Measurements from ENCODE around the gene RPS6KC1. TPM values are rescaled to one million over a fixed set of nuclear protein-coding genes. Genes with fewer than 3 reads are reported as not detected.

RPS6KC1 gene
- total and polyA plus RNA-seq, 2 of the 4 experiments (the other 2 are of a cell fraction), result 7.9 to 23.7 TPM

DNA sequence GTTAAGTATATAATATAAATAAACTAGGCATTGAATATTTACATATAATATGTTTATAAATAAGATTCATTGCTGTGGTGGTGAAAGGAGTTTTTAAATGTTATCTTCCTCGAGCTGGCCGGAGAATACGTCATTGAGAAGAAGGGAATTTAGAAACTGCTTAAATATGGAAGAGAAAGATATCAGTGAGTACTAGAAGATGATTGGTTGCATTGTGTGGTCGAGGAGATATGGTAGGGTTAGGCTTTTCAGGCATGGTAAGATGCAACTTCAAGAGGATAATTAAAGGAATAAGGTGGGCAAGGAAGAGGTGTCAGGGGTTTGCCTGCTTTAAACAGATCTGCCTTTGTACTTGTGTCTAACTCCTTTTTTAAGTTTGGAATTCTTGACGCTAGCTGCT, 73.5 kb downstream of the RPS6KC1 start:
- H3K4me2 ChIP-seq (ENCODE audit: low read depth, low read length), result no peak overlapping the region
- H2BK120ac ChIP-seq (ENCODE audit: low read depth, low read length), result no peak overlapping the region
- ChIA-PET CTCF (no interaction called here), POLR2A (ENCODE audit: unreplicated experiment) (no interaction called here)
- H4K5ac ChIP-seq (ENCODE audit: low read depth, low read length), result no peak overlapping the region
- H3K4ac ChIP-seq (ENCODE audit: low read depth, low read length), result no peak overlapping the region
- H3K27me3 ChIP-seq (ENCODE audit: control insufficient read depth, insufficient read depth, low read length), result no peaks in the 10 kb centered on the region
- H3K56ac ChIP-seq (ENCODE audit: extremely low read depth, insufficient read depth, low read length), result no peak overlapping the region
- TF ChIP-seq SMC3 (IDR thresholded peaks at IDR 0.05; ENCODE audit: low read depth, low read length) (no peak), NFE2L2 (IDR thresholded peaks at IDR 0.05; ENCODE audit: low read depth, low read length) (no peak), RFX5 (IDR thresholded peaks at IDR 0.05; ENCODE audit: low read depth, low read length) (no peak), MAZ (IDR thresholded peaks at IDR 0.05; ENCODE audit: borderline replicate concordance, low read depth, low read length) (no peak), MXI1 (IDR thresholded peaks at IDR 0.05; ENCODE audit: borderline replicate concordance, low read depth, low read length) (no peak), POLR2A (IDR thresholded peaks at IDR 0.05; ENCODE audit: low read depth, low read length) (no peak), RCOR1 (IDR thresholded peaks at IDR 0.05; ENCODE audit: insufficient replicate concordance, low read length) (no peak), CEBPB (IDR thresholded peaks at IDR 0.05; ENCODE audit: low read depth, low read length) (no peak), BHLHE40 (IDR thresholded peaks at IDR 0.05; ENCODE audit: low read depth, low read length) (no peak), RAD21 (IDR thresholded peaks at IDR 0.05; ENCODE audit: low read length) (no peak), CHD1 (IDR thresholded peaks at IDR 0.05; ENCODE audit: low read depth, low read length) (no peak), FOS (IDR thresholded peaks at IDR 0.05; ENCODE audit: low read depth, low read length) (no peak), MAFK (IDR thresholded peaks at IDR 0.05; ENCODE audit: low read depth, low read length) (no peak)
- TF ChIP-seq, protein P1, sequence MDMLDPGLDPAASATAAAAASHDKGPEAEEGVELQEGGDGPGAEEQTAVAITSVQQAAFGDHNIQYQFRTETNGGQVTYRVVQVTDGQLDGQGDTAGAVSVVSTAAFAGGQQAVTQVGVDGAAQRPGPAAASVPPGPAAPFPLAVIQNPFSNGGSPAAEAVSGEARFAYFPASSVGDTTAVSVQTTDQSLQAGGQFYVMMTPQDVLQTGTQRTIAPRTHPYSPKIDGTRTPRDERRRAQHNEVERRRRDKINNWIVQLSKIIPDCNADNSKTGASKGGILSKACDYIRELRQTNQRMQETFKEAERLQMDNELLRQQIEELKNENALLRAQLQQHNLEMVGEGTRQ (IDR thresholded peaks at IDR 0.05; ENCODE audit: low read depth, low read length), result no peak
- TF ChIP-seq, protein P2, sequence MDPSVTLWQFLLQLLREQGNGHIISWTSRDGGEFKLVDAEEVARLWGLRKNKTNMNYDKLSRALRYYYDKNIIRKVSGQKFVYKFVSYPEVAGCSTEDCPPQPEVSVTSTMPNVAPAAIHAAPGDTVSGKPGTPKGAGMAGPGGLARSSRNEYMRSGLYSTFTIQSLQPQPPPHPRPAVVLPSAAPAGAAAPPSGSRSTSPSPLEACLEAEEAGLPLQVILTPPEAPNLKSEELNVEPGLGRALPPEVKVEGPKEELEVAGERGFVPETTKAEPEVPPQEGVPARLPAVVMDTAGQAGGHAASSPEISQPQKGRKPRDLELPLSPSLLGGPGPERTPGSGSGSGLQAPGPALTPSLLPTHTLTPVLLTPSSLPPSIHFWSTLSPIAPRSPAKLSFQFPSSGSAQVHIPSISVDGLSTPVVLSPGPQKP (IDR thresholded peaks at IDR 0.05; ENCODE audit: borderline replicate concordance, low read depth, low read length), result no peak
- TF ChIP-seq, protein P3, sequence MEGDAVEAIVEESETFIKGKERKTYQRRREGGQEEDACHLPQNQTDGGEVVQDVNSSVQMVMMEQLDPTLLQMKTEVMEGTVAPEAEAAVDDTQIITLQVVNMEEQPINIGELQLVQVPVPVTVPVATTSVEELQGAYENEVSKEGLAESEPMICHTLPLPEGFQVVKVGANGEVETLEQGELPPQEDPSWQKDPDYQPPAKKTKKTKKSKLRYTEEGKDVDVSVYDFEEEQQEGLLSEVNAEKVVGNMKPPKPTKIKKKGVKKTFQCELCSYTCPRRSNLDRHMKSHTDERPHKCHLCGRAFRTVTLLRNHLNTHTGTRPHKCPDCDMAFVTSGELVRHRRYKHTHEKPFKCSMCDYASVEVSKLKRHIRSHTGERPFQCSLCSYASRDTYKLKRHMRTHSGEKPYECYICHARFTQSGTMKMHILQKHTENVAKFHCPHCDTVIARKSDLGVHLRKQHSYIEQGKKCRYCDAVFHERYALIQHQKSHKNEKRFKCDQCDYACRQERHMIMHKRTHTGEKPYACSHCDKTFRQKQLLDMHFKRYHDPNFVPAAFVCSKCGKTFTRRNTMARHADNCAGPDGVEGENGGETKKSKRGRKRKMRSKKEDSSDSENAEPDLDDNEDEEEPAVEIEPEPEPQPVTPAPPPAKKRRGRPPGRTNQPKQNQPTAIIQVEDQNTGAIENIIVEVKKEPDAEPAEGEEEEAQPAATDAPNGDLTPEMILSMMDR (conservative IDR thresholded peaks at IDR 0.05; ENCODE audit: low read depth, low read length), result no peak
- H3K79me1 ChIP-seq (ENCODE audit: low read depth in 1 of 2, low read length in 2 of 2), result peaks cover 20 to 21% of the 10 kb centered on the region in 2 experiments
- H3K36me3 ChIP-seq (ENCODE audit: control insufficient read depth, insufficient read depth, low read length), result no peaks in the 10 kb centered on the region
- ATAC-seq (ENCODE audit: low read depth), result no peak
- H2AK5ac ChIP-seq (ENCODE audit: low read depth, low read length), result no peak overlapping the region
- H3K9ac ChIP-seq (ENCODE audit: low read depth, low read length), result no peak overlapping the region
- DNase-seq, result no peak
- BruUV-seq (replicated peaks), result no TSS peak
- 83% methylated on average over 1 of the region's 5 CpGs; no CpG with 5 or more reads in 1 of the 2 experiments for WGBS, 2 experiments (ENCODE audit: extremely low coverage in 2 of 2, insufficient read length in 1 of 2)
- no peak overlapping the region; the same call in 1 of the 2 replicates for H3K18ac ChIP-seq (ENCODE audit: low read depth, low read length)
- H4K20me1 ChIP-seq (ENCODE audit: insufficient read depth, low read length), result no peaks in the 10 kb centered on the region; the same call in 1 of the 2 replicates
- H3K9me3 ChIP-seq (ENCODE audit: control insufficient read depth, insufficient read depth, low read length), result no peaks in the 10 kb centered on the region
- H3K27ac ChIP-seq (ENCODE audit: insufficient read depth, low read length), result no peak overlapping the region
- H3K4me3 ChIP-seq (ENCODE audit: insufficient read depth, low read depth, low read length), result no peak overlapping the region
- intact Hi-C loops (cut with micrococcal nuclease) (loop anchor here (5.0 to 10.0 kb wide), 2 partner anchors 120 to 1203 kb away; no protein-coding TSS in a partner anchor), dilution Hi-C loops (cut with HindIII; ENCODE audit: low sequenced_read_pairs, unreplicated experiment) (no loop called here), in situ Hi-C loops (cut with MboI; ENCODE audit: low sequenced_read_pairs) (loop anchor here (10.0 kb wide), 1 partner anchor 1000 kb away; no protein-coding TSS in a partner anchor)
- H4K91ac ChIP-seq (ENCODE audit: insufficient read depth, low read depth, low read length), result no peak overlapping the region
- no peak overlapping the region for H2BK20ac ChIP-seq (ENCODE audit: low read depth, low read length)
- H2AFZ ChIP-seq (replicated peaks; ENCODE audit: low read length, poor library complexity), result no peak overlapping the region
- H3K9me1 ChIP-seq (ENCODE audit: insufficient read depth, low read length), result no peaks in the 10 kb centered on the region
- H2BK5ac ChIP-seq (ENCODE audit: low read depth, low read length, poor library complexity, severe bottlenecking), result no peak overlapping the region
- H3K14ac ChIP-seq (replicated peaks; ENCODE audit: low read depth, low read length), result no peak overlapping the region
- peaks cover 10% of the 10 kb centered on the region for H3K4me1 ChIP-seq (ENCODE audit: control insufficient read depth, insufficient read depth, low read length)
- no peak overlapping the region for H2AK9ac ChIP-seq (replicated peaks; ENCODE audit: low read depth, low read length, poor library complexity)
- no peak overlapping the region for H4K8ac ChIP-seq (ENCODE audit: low read depth in 2 of 2, low read length in 2 of 2)
- no peak overlapping the region for H2BK15ac ChIP-seq (ENCODE audit: low read depth, low read length)
- H3K23ac ChIP-seq (ENCODE audit: low read depth, low read length), result no peak overlapping the region
